HEK293 (cell line): ENCODE results near the gene FAT2.

ENCODE experiments used
- ZNF140 ChIP-seq: fragments of 450-650 bp; formaldehyde crosslinking; IDR thresholded peaks from 2 replicates; pipeline ENCODE4 v1.5.1; 2016; ENCODE audit warnings: missing biosample characterization, missing genetic modification characterization
- ZNF24 ChIP-seq: fragments of 450-650 bp; formaldehyde crosslinking; IDR thresholded peaks from 2 replicates; pipeline ENCODE4 v1.5.1; 2016; ENCODE audit warnings: missing biosample characterization, missing genetic modification characterization
- ZNF350 ChIP-seq: fragments of 450-650 bp; formaldehyde crosslinking; IDR thresholded peaks from 2 replicates; pipeline ENCODE4 v1.5.0; 2017; ENCODE audit warnings: missing biosample characterization, mild to moderate bottlenecking, missing genetic modification characterization
- TF ChIP-seq, protein P1 (sequence below): fragments of 450-650 bp; formaldehyde crosslinking; IDR thresholded peaks from 2 replicates; pipeline ENCODE4 v1.5.1; 2016; ENCODE audit warnings: missing biosample characterization, missing genetic modification characterization

DNA sequence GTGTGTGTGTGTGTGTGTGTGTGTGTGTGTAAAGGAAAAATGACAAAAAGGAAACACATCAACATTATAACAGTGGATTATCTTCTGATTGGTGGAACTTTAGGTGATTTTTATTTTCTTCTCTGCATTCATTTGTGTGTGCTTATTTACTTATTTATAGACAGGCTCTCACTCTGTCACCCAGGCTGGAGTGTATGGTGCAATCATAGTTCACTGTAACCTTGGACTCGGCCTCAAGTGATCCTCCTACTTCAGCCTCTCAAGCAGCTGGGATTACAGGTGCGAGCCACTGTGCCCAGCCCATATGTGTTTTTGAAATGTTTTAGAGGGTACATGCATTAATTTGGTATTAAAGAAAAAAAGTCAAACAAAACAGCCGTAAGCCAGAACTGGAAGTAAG lies 39.1 kb downstream of the FAT2 start:
- TF ChIP-seq ZNF24 (tag by site-specific recombination) (no peak), ZNF350 (no peak), ZNF140 (tag by site-specific recombination) (no peak)
- TF ChIP-seq, protein P1, sequence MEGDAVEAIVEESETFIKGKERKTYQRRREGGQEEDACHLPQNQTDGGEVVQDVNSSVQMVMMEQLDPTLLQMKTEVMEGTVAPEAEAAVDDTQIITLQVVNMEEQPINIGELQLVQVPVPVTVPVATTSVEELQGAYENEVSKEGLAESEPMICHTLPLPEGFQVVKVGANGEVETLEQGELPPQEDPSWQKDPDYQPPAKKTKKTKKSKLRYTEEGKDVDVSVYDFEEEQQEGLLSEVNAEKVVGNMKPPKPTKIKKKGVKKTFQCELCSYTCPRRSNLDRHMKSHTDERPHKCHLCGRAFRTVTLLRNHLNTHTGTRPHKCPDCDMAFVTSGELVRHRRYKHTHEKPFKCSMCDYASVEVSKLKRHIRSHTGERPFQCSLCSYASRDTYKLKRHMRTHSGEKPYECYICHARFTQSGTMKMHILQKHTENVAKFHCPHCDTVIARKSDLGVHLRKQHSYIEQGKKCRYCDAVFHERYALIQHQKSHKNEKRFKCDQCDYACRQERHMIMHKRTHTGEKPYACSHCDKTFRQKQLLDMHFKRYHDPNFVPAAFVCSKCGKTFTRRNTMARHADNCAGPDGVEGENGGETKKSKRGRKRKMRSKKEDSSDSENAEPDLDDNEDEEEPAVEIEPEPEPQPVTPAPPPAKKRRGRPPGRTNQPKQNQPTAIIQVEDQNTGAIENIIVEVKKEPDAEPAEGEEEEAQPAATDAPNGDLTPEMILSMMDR (tag by site-specific recombination) = no peak
